Neural cell (in vitro differentiated cells): ENCODE results near the gene PTPRF. TPM values are rescaled to one million over a fixed set of nuclear protein-coding genes. Genes with fewer than 3 reads are reported as not detected.

Source experiments
- H2AFZ ChIP-seq: fragments of 200-600, 300-800 bp; sonication (generic), shearing (Covaris generic); 2 replicates; pipeline ENCODE4 v1.6.0; 2014; ENCODE audit warnings: low read depth, mild to moderate bottlenecking, antibody characterized with exemption, low read length, moderate library complexity
- H3F3A ChIP-seq: fragments of 200-600 bp; shearing (Covaris generic); 2 replicates; pipeline ENCODE4 v1.6.1; 2016; ENCODE audit warnings: mild to moderate bottlenecking, moderate library complexity, mixed read lengths, antibody characterized with exemption, low read length; ENCODE audit not compliant: insufficient read depth, poor library complexity, severe bottlenecking
- H3K27ac ChIP-seq: fragments of 200-600, 300-800 bp; sonication (generic), shearing (Covaris generic); 2 replicates; pipeline ENCODE4 v1.5.1; 2014; ENCODE audit warnings: mild to moderate bottlenecking, low read length, moderate library complexity
- H3K27me3 ChIP-seq: fragments of 300-800, 200-600 bp; sonication (generic), shearing (Covaris generic); 2 replicates; pipeline ENCODE4 v1.6.0; 2014; ENCODE audit warnings: mild to moderate bottlenecking, low read depth, low read length, moderate library complexity; ENCODE audit not compliant: insufficient read depth
- H3K36me3 ChIP-seq: fragments of 300-800, 200-600 bp; sonication (generic), shearing (Covaris generic); 2 replicates; pipeline ENCODE4 v1.5.1; 2014; ENCODE audit warnings: mild to moderate bottlenecking, antibody characterized with exemption, low read length, moderate library complexity; ENCODE audit not compliant: insufficient read depth
- H3K4me2 ChIP-seq: fragments of 300-800, 200-600 bp; sonication (generic), shearing (Covaris generic); 2 replicates; pipeline ENCODE4 v1.6.0; 2014; ENCODE audit warnings: mild to moderate bottlenecking, low read length
- H3K4me3 ChIP-seq: fragments of 300-800, 200-600 bp; sonication (generic), shearing (Covaris generic); 2 replicates; pipeline ENCODE4 v1.5.1; 2014; ENCODE audit warnings: mild to moderate bottlenecking, low read length, moderate library complexity
- H3K79me2 ChIP-seq: fragments of 200-600 bp; shearing (Covaris generic); replicated peaks from 2 replicates; pipeline ENCODE4 v1.6.0; 2014; ENCODE audit warnings: mild to moderate bottlenecking, low read length, moderate library complexity; ENCODE audit not compliant: insufficient read depth
- H3K9ac ChIP-seq: fragments of 300-800, 200-600 bp; sonication (generic), shearing (Covaris generic); 2 replicates; pipeline ENCODE4 v1.6.1; 2016; ENCODE audit warnings: mild to moderate bottlenecking, low read length, mixed read lengths
- H3K9me2 ChIP-seq: fragments of 200-600 bp; shearing (Covaris generic); 2 replicates; pipeline ENCODE4 v1.6.1; 2016; ENCODE audit warnings: mild to moderate bottlenecking, low read length, mixed read lengths; ENCODE audit not compliant: insufficient read depth
- H3K9me3 ChIP-seq: fragments of 200-600, 300-800 bp; sonication (generic), shearing (Covaris generic); 2 replicates; pipeline ENCODE4 v1.6.1; 2016; ENCODE audit warnings: mild to moderate bottlenecking, mixed run types, low read length, moderate library complexity, mixed read lengths
- H4K20me1 ChIP-seq: fragments of 200-600 bp; shearing (Covaris generic); 2 replicates; pipeline ENCODE4 v1.6.1; 2016; ENCODE audit warnings: mild to moderate bottlenecking, mixed run types; ENCODE audit not compliant: insufficient read depth
- EP300 ChIP-seq: fragments of 450-650 bp; conservative IDR thresholded peaks from 2 replicates; pipeline ENCODE4 v1.6.1; 2014; ENCODE audit warnings: antibody characterized with exemption, mild to moderate bottlenecking, moderate library complexity; ENCODE audit not compliant: poor library complexity, severe bottlenecking
- EZH2 ChIP-seq: fragments of 200-600, 300-800 bp; shearing (Covaris generic), sonication (generic); IDR thresholded peaks from 2 replicates; pipeline ENCODE4 v1.6.1; 2014; ENCODE audit warnings: antibody characterized with exemption, low read length, borderline replicate concordance, mild to moderate bottlenecking; ENCODE audit not compliant: insufficient read depth, poor library complexity, severe bottlenecking
- MXI1 ChIP-seq: fragments of 450-650 bp; conservative IDR thresholded peaks from 2 replicates; pipeline ENCODE4 v1.6.1; 2014; ENCODE audit warnings: antibody characterized with exemption, mild to moderate bottlenecking; ENCODE audit not compliant: poor library complexity, severe bottlenecking
- POLR2AphosphoS5 ChIP-seq: IDR thresholded peaks from 2 replicates; pipeline ENCODE4 v1.6.1; 2012
- RAD21 ChIP-seq: fragments of 450-650 bp; conservative IDR thresholded peaks from 2 replicates; pipeline ENCODE4 v1.6.1; 2014; ENCODE audit warnings: antibody characterized with exemption, mild to moderate bottlenecking, moderate library complexity
- SMC3 ChIP-seq: fragments of 450-650 bp; conservative IDR thresholded peaks from 2 replicates; pipeline ENCODE4 v1.6.1; 2014; ENCODE audit warnings: antibody characterized with exemption, mild to moderate bottlenecking, moderate library complexity; ENCODE audit not compliant: poor library complexity
- TAF1 ChIP-seq: IDR thresholded peaks from 2 replicates; pipeline ENCODE4 v1.6.1; 2012; ENCODE audit warnings: low read depth
- polyA plus RNA-seq: library from polyadenylated mRNA; depleted of rRNA; stranded (reverse); fragments of >200 nt; gene quantifications from 2 replicates; pipeline ENCODE4 v1.2.3, GENCODE V29; 2014
- TF ChIP-seq, protein P1 (sequence below): IDR thresholded peaks from 2 replicates; pipeline ENCODE4 v1.6.1; 2012; ENCODE audit warnings: borderline replicate concordance
- TF ChIP-seq, protein P2 (sequence below): fragments of 450-650 bp; IDR thresholded peaks from 2 replicates; pipeline ENCODE4 v1.5.1; 2014; ENCODE audit warnings: antibody characterized with exemption, mild to moderate bottlenecking, moderate library complexity; ENCODE audit not compliant: poor library complexity, severe bottlenecking

Gene PTPRF
- polyA plus RNA-seq, 1 donor from 2014 or later = 66.6 TPM

DNA sequence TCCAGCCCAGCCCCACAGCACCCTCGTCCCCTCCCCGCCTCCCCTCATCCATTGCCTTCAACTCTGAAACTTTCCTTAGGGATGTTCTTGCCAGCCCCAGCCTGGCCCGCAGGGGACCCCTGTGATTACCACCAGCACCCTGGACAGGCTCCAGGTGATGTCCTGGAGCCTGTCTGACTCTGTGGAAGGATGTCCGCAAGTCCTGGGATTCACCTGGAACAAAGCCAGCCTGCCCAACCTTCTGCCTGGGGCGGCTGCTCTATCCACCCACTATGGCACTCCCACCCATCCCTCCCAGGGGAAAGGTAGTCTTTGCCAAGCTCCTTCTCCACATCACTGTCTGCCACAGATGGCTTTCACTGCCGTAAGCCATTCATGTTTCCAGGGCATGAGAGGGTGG, 24.4 kb upstream of the PTPRF start:
- Histone ChIP-seq H2AFZ (no peak overlapping the region), H3F3A (no peaks in the 10 kb centered on the region), H3K9ac (no peak overlapping the region), H3K9me3 (no peaks in the 10 kb centered on the region), H3K4me2 (no peak overlapping the region), H3K27ac (no peak overlapping the region), H4K20me1 (no peaks in the 10 kb centered on the region), H3K36me3 (no peaks in the 10 kb centered on the region), H3K9me2 (no peaks in the 10 kb centered on the region), H3K79me2 (no peaks in the 10 kb centered on the region), H3K4me3 (no peak overlapping the region), H3K27me3 (no peaks in the 10 kb centered on the region)
- TF ChIP-seq SMC3 (no peak), EZH2 (no peak), MXI1 (no peak), RAD21 (no peak), TAF1 (no peak), POLR2AphosphoS5 (no peak), EP300 (no peak)
- TF ChIP-seq, protein P1, sequence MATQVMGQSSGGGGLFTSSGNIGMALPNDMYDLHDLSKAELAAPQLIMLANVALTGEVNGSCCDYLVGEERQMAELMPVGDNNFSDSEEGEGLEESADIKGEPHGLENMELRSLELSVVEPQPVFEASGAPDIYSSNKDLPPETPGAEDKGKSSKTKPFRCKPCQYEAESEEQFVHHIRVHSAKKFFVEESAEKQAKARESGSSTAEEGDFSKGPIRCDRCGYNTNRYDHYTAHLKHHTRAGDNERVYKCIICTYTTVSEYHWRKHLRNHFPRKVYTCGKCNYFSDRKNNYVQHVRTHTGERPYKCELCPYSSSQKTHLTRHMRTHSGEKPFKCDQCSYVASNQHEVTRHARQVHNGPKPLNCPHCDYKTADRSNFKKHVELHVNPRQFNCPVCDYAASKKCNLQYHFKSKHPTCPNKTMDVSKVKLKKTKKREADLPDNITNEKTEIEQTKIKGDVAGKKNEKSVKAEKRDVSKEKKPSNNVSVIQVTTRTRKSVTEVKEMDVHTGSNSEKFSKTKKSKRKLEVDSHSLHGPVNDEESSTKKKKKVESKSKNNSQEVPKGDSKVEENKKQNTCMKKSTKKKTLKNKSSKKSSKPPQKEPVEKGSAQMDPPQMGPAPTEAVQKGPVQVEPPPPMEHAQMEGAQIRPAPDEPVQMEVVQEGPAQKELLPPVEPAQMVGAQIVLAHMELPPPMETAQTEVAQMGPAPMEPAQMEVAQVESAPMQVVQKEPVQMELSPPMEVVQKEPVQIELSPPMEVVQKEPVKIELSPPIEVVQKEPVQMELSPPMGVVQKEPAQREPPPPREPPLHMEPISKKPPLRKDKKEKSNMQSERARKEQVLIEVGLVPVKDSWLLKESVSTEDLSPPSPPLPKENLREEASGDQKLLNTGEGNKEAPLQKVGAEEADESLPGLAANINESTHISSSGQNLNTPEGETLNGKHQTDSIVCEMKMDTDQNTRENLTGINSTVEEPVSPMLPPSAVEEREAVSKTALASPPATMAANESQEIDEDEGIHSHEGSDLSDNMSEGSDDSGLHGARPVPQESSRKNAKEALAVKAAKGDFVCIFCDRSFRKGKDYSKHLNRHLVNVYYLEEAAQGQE = no peak
- TF ChIP-seq, protein P2, sequence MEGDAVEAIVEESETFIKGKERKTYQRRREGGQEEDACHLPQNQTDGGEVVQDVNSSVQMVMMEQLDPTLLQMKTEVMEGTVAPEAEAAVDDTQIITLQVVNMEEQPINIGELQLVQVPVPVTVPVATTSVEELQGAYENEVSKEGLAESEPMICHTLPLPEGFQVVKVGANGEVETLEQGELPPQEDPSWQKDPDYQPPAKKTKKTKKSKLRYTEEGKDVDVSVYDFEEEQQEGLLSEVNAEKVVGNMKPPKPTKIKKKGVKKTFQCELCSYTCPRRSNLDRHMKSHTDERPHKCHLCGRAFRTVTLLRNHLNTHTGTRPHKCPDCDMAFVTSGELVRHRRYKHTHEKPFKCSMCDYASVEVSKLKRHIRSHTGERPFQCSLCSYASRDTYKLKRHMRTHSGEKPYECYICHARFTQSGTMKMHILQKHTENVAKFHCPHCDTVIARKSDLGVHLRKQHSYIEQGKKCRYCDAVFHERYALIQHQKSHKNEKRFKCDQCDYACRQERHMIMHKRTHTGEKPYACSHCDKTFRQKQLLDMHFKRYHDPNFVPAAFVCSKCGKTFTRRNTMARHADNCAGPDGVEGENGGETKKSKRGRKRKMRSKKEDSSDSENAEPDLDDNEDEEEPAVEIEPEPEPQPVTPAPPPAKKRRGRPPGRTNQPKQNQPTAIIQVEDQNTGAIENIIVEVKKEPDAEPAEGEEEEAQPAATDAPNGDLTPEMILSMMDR = no peak

DNA sequence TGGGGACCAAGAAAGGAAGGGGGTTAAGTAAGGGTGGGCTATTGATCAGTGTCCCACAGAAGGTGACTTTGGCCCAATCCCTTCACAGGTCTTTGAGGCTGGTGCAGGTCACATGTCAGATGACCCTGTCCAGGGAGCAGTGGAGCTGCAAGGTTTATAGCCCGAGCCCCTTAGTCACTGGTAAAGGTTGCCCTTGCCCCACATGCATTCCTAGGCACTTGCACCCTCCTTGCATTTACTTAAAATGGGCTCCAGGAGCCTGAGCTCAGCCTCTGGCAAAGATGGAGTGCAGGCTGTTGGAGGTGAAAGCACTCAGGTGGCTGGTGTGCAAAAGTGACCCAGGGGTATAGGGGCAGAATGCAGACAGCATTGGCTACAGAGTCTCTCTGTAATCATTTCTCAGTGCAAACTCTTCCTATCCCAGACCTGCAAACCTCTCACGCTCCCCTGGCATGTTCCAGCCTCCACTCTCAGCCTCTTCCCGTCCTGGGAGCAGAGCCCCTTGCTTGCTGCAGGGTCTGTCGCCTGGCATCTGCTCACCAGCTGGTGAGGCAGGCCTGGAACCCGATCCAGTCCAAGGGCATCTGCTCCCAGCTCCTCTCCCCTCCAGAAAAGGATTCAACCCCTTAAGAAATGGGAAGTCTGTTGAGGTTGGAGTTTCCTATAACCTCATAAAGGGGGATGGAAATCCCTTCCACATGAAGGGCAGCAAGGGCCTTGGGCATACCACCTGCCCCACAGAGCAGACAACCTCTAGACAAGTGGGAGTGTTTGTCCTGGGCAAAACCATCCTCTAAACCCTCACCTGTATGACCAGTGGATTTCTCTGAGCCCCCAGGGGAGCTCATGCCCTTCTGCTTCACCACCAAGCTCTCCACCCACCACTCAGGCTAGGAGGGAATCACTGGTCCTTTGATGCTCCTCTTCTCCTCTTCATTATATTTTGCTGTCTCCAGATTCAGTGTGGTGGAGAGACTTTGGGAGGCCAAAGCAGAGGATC, 23.1 kb upstream of the PTPRF start:
- no peak overlapping the region for H3K4me3 ChIP-seq
- no peak overlapping the region for H3K27ac ChIP-seq
- no peaks in the 10 kb centered on the region for H3K79me2 ChIP-seq
- peaks cover 3% of the 10 kb centered on the region for H3K9me3 ChIP-seq
- H4K20me1 ChIP-seq = no peaks in the 10 kb centered on the region
- H3K9me2 ChIP-seq = no peaks in the 10 kb centered on the region
- H3K27me3 ChIP-seq = no peaks in the 10 kb centered on the region
- no peaks in the 10 kb centered on the region for H3F3A ChIP-seq
- no peak overlapping the region for H2AFZ ChIP-seq
- no peak overlapping the region for H3K4me2 ChIP-seq
- H3K36me3 ChIP-seq = no peaks in the 10 kb centered on the region
- TF ChIP-seq, protein P2 = no peak
- TF ChIP-seq TAF1 (no peak), MXI1 (no peak), EZH2 (no peak), SMC3 (no peak), POLR2AphosphoS5 (no peak), EP300 (no peak), RAD21 (no peak)
- TF ChIP-seq, protein P1 = no peak
- no peak overlapping the region for H3K9ac ChIP-seq
